NCI-H1436 (cell line): ENCODE measurements around the gene RASL10A.
A peak's percentile ranks its signal among the peaks of the same experiment; 100 is the strongest.

ENCODE experiments used
- DNase-seq: peaks from one replicate; lab custom pipeline; 2025; lab: John Stamatoyannopoulos, UW

RASL10A gene

GRCh38 chr22:29268511-29269229 is 46.8 kb downstream of the RASL10A start:
- DNase-seq, result peak; percentile 18

GRCh38 chr22:29267858-29268510 is 47.5 kb downstream of the RASL10A start, which contains the start of the genes EWSR1 and RHBDD3:
EWSR1 (plus strand) TSS chr22:29268268; CDS start chr22:29268337, 69 bp downstream.
RHBDD3 (minus strand) TSS chr22:29267981; CDS start chr22:29265626, 2,355 bp downstream.
- peak; percentile 90 for DNase-seq

GRCh38 chr22:29267462-29267857 is 48.0 kb downstream of the RASL10A start:
- no peak for DNase-seq

- DNase-seq, result no peak
Measured at GRCh38 chr22:29266564-29267461, 48.7 kb downstream of the RASL10A start.

GRCh38 chr22:29265929-29266328 is 49.6 kb downstream of the RASL10A start:
- no peak for DNase-seq

GRCh38 chr22:29265305-29265704 is 50.2 kb downstream of the RASL10A start:
- DNase-seq, result no peak

GRCh38 chr22:29263791-29264276 is 51.7 kb downstream of the RASL10A start:
- DNase-seq, result no peak
